Activated naive CD4-positive, alpha-beta T cell treated with anti-CD3 and anti-CD28 coated beads, Interleukin-2, amount 50 U/mL, for 24 hours (primary cell): ENCODE data around the gene PTTG1IP.

Source experiments
- H3K27ac Mint-ChIP-seq: one replicate; pipeline ENCODE4 v1.8.0; 2021; ENCODE audit warnings: mild to moderate bottlenecking, mixed read lengths
- H3K27me3 Mint-ChIP-seq: one replicate; pipeline ENCODE4 v1.8.0; 2021; ENCODE audit warnings: mixed read lengths
- H3K36me3 Mint-ChIP-seq: one replicate; pipeline ENCODE4 v1.8.0; 2021; ENCODE audit warnings: mixed read lengths
- H3K4me1 Mint-ChIP-seq: one replicate; pipeline ENCODE4 v1.8.0; 2021; ENCODE audit warnings: mixed read lengths
- H3K4me3 Mint-ChIP-seq: one replicate; pipeline ENCODE4 v1.8.0; 2021; ENCODE audit warnings: mild to moderate bottlenecking, mixed read lengths
- H3K9me3 Mint-ChIP-seq: one replicate; pipeline ENCODE4 v1.8.0; 2021; ENCODE audit warnings: mixed read lengths

Gene PTTG1IP

DNA sequence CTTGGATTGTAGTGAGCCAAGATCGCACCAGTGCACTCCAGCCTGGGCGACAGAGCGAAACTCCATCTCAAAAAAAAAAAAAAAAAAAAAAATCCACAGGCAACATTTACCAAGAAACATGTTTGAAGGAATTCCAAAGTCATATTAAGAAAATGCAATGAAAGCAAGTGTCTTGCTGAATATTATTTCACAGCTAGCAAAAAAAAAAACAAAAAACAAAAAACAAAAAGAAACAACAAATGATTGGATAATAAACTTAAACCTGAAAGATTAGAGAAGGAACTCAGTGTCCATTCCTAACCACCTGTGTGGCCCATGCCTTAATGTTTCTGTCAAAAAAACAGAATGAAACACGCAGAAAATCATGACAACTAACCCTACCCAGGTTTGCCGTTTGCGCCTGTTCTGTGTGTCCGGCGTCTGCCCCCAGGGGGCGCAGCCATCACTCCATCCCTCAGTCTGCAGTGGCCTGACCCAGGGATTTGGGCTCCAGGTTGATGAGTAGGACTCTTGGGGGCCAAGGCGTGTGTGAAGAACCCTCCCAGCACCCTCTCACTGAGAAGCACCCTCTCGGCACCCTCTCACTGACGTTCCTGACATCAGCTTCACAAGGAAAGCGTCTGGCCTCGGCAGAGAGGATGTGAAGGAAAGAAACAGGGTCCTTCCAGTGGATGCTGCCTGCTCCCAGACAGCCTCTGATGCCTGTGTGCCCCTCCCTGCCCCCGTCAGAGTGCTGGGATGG, 19.2 kb upstream of the PTTG1IP start:
- Mint-ChIP-seq H3K27ac (peak overlapping the region; percentile 46), H3K4me1 (peaks cover 17% of the 10 kb centered on the region), H3K27me3 (no peaks in the 10 kb centered on the region), H3K36me3 (peaks cover 1% of the 10 kb centered on the region), H3K9me3 (no peaks in the 10 kb centered on the region), H3K4me3 (no peak overlapping the region)

DNA sequence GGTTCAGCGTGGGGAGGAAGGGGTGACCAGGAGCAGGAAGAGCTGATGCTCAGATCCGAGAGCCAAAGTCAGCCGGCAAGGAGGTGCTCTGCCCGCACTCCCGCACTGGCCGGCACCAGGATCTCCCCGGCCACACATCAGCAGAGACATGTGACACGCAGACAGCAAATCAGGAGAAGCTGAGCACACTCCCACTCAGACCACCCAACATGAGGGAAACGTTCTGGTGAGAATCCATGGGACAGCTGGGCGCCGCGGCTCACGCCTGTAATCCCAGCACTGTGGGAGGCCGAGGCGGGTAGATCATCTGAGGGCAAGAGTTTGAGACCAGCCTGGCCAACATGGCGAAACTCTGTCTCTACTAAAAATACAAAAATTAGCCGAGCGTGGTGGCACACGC, 18.6 kb upstream of the PTTG1IP start:
- Mint-ChIP-seq H3K27ac (no peak overlapping the region), H3K4me3 (no peak overlapping the region), H3K36me3 (peaks cover 3% of the 10 kb centered on the region), H3K4me1 (peaks cover 17% of the 10 kb centered on the region), H3K27me3 (no peaks in the 10 kb centered on the region), H3K9me3 (no peaks in the 10 kb centered on the region)

DNA sequence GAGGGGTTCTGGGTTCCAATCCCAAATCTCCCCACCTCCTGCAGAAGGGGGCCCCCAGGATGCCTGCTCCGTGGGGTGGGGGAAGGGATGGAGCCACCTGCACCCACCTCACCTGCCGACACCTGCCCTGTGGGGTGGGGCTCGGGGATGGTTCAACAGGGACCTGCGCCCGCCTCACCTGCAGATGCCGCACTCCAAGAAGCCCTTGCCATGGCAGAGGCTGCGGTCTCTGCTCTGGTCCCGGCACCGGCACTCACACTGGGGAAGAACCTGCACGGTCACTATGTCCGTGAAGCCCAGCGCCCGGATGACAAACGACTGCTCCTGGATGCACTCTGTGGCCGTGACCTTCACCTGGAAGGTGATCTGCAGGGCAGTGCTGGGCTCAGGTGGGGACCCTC, 18.1 kb upstream of the PTTG1IP start:
- Mint-ChIP-seq H3K4me3 (no peak overlapping the region), H3K4me1 (peaks cover 17% of the 10 kb centered on the region), H3K27ac (no peak overlapping the region), H3K27me3 (no peaks in the 10 kb centered on the region), H3K9me3 (no peaks in the 10 kb centered on the region), H3K36me3 (peaks cover 3% of the 10 kb centered on the region)

DNA sequence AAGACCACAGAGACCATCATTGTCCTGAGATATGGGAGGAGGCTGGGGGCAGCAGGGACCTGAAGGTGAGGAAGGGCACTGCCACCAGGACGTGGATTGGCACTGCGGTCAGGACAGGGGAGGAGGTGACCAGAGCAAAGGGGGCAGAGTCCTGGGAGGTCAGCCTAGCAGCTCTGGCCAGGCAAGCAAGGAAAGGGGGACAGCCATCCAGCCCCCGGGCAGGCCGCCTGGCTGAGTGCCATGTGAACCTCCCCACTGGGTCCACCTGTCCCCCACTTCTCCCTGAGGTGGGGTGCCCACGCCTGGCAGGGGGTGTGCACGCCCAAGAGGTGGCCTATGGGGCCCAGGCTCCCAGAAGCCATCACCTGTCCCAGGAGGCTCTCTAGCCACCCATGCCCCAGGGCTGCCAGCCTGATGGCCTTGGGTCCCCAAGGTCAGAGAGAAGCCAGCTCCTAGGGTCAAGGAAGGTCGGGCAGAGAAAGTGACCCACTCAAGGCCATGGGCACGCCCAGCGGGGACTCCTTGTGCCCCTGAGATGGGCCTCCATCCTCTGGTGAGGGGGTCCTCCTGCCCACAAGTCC, 17.6 kb upstream of the PTTG1IP start:
- Mint-ChIP-seq H3K4me1 (peaks cover 17% of the 10 kb centered on the region), H3K4me3 (no peak overlapping the region), H3K27me3 (no peaks in the 10 kb centered on the region), H3K9me3 (no peaks in the 10 kb centered on the region), H3K27ac (peak overlapping the region; percentile 59), H3K36me3 (peaks cover 4% of the 10 kb centered on the region)

DNA sequence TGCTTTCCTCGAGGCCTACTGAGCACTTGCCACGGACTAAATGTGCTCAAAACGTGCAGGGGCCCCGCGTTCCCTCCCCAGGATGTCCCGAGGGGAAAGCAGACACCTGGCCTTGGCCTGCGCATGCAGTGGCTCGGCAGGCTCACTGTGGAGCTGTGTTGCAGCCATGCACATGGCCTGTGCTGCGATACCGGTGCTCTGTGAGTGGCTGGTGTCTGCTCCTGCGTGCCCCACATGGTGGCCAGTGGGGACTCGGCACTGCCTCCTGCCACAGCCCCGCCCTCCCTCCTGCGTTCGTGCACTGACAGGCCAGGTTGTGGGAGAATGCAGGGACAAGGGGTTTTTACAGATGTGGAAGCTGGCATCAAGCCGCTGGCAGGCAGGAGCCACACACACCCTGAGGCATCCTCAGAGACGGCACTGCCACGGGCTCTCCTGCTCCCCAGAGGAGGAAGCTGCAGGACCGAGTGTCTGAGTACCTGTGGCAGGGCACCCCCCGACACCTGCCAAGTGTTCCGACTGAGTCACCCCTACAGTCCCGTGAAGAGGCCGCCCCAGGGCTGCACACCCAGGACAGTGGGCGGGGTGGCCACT, 16.9 kb upstream of the PTTG1IP start:
- Mint-ChIP-seq H3K36me3 (peaks cover 4% of the 10 kb centered on the region), H3K4me1 (peaks cover 17% of the 10 kb centered on the region), H3K4me3 (no peak overlapping the region), H3K27me3 (no peaks in the 10 kb centered on the region), H3K27ac (peak overlapping the region; percentile 59), H3K9me3 (no peaks in the 10 kb centered on the region)

DNA sequence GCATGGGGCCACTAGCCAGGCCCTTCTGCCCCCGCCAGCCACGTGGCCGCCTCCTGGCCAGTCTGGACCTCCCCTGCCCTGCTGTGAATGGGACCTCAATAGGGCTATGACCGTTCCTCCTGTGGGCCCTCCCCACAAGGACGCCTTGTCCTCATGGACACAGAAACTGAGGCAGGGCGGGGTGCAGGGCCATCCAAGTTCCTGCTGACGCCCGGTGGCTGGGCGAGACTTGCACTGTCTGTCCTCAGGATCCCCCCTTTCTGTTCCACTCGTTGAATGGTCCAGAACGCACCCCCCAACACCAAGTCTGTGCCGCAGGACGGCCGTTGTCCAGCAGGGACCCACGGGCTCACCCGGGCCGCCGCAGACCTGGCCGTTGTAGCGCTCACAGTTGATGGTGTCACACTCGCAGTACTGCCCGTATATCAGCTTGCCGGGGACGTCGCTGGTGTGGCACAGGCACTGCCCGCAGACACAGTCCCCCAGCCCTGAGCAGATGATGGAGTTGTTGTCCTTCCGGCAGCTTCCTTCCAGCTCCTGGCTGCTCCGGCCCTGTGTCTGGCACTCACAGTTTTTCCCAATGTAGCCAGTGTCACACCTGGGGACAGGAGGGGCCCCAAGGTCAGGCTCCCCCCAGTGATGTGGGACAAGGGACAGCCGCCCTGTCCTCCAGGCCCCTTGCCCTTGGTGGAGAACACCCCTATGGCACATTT, 16.3 kb upstream of the PTTG1IP start:
- peaks cover 4% of the 10 kb centered on the region for H3K36me3 Mint-ChIP-seq

DNA sequence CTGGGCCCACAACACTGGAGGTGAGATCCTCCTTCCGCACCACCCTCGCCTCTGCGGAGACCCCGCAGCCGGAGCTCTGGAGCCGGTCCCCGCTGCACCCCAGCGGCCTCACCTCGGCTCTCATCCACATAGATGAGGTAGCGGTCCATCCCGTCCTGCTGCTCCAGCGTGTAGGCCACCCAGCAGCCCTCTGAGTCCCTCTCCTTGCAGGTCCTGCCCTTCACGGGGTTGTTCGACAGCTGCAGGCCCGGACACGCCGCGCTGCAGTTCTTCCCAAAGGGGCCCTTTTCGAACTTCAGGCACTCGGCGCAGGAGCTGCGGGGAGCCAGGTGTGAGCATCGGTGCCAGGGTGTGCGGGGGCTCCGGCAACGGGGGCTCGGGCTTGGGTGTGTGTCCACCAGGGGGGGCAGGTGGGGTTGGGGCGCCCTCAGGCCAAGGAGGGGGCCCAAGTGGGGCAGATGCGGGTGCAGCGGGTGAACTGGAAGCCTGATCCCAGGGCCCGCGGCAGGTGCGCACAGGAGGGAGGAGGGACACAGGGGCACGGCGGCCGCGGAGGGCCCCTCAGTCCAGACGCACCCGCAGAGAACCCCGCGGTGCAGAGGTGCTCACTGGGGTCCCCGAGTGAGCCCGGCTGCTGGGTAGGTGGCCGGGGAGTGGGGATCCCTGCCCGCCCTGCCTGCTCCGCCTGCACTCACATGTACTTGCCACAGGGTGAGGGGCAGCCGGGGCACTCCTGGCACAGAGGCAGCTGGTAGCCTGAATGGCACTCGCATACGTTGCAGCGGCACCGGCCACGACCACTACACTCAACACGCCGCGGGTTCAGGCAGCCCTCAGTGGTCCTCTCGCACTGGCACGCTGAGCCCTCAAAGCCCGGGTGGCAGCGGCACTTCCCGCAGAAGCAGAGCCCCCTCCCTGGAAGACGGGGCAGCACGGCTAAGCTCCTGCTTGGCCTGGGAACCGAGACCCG, 15.4 kb upstream of the PTTG1IP start:
- Mint-ChIP-seq H3K27me3 (no peaks in the 10 kb centered on the region), H3K4me3 (no peak overlapping the region), H3K27ac (no peak overlapping the region), H3K36me3 (peaks cover 4% of the 10 kb centered on the region), H3K4me1 (peaks cover 16% of the 10 kb centered on the region), H3K9me3 (no peaks in the 10 kb centered on the region)

More for the DNA sequence above, 16.3 kb upstream of the PTTG1IP start:
- Mint-ChIP-seq H3K9me3 (no peaks in the 10 kb centered on the region), H3K4me3 (no peak overlapping the region), H3K27me3 (no peaks in the 10 kb centered on the region), H3K27ac (peak overlapping the region; percentile 74), H3K4me1 (peaks cover 17% of the 10 kb centered on the region)

DNA sequence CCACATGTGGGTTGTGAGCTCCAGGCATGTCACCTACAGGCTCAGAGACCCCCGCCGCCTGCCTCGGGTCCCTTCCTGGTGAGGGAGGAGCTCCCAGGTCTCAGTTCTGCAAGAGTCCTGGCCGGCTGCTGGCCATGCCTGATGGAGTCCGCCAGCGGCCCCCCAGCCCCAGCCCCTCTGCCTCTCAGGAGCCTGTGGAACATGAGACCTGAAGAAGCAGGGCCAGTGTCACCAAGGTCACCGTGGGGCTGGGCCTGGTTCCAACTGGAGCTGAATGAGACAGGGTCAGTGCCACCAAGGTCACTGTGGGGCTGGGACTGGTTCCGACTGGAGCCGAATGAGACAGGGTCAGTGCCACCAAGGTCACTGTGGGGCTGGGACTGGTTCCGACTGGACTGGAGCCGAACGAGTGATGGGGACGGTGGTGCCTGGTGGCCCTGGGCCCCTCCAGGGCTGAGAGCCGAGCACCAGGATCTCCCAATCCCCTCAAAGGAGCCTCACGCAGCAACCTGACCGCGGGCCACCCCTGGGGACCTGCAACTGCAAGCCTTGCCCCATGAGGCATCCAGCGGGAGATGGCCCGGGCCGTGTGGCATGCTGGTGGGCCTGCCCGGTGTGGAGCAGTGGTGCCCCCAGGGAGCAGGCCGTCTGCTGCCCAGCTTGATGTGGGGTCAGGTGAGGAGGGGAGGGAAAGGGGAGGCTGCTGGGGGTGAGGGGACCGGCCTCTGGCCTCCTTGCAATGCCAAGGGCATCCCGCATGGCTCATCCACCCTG, 14.5 kb upstream of the PTTG1IP start:
- H3K27ac Mint-ChIP-seq = no peak overlapping the region
- H3K27me3 Mint-ChIP-seq = no peaks in the 10 kb centered on the region
- no peak overlapping the region for H3K4me3 Mint-ChIP-seq
- H3K9me3 Mint-ChIP-seq = no peaks in the 10 kb centered on the region
- H3K36me3 Mint-ChIP-seq = peaks cover 4% of the 10 kb centered on the region
- peaks cover 10% of the 10 kb centered on the region for H3K4me1 Mint-ChIP-seq

DNA sequence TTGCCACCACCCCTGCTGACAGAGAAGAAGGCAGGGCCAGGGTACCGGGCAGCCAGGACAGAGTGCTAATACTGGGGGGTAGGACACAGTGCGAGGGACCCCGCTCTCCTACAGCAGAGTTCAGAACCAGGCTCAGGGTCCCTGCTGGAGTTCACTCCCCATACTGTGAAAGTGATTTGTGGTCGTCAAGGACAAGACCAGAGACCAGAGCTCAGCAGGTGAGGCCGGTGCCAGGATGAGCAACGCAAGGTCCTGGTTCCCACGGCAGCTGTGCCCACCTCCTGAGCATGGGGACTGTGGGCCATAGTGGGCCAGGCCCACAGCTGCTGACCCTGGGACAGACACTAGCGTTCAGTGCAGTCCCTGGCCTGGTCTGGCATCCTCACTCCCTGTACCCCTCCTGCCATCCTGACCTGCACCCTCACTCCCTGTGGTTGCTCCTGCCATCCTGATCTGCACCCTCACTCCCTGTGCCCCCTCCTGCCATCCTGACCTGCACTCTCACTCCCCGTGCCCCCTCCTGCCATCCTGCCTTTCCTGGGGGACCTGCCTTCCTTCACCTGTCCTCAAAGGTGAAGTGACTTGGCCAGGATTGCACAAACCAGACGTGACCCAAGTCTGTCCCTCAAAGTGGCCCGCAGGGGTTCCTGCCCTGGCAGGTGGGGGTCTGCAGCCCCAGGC, 13.8 kb upstream of the PTTG1IP start:
- Mint-ChIP-seq H3K27me3 (no peaks in the 10 kb centered on the region), H3K4me3 (no peak overlapping the region), H3K36me3 (peaks cover 4% of the 10 kb centered on the region), H3K4me1 (peaks cover 9% of the 10 kb centered on the region), H3K27ac (no peak overlapping the region), H3K9me3 (no peaks in the 10 kb centered on the region)

DNA sequence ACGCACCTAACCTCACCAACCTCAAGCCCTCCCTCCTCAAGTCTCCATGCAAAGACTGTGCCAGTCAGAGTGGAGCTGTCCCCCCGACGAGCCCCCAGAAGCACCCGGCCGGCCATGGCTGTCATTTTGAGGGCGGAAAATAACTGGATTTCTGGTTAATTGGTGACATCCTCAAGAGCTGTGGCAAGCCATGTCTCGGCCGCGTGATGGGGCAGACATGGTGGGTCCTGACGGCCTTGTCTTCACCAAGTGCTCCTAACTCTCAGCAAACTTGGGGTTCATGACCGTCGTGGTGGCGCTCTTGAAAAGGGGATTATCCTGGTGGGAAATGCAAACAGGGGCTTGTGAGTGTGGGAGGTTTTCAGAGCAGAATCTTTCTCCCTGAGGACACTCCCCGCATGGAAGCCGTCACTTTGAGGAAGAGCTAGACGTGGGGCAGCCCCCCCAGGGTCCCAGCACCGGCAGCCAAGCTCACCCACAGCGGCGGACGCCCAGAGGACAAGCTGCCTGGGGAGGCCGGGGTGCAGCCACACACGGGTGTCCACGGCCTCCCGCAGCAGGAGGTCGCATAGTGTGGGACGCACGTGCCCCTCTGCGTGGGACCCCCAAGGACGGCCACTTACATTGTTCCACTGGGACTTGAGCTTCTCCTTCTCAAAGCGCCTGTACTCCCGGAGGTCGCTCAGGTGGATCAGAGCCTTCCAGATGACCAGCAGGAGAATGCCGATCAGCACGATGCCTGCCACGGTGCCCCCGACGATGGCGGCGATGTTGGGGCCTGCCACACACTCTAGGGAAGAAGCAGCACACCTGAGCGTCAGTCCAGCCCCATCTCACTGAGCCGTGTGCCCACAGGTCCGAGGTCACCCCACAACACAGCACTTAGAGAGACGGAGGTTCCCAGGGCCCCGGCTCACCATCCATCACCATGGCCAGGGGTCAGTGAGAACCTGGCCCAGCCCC, 12.9 kb upstream of the PTTG1IP start:
- Mint-ChIP-seq H3K9me3 (no peaks in the 10 kb centered on the region), H3K27me3 (no peaks in the 10 kb centered on the region), H3K27ac (no peak overlapping the region), H3K4me1 (peaks cover 18% of the 10 kb centered on the region), H3K36me3 (peaks cover 4% of the 10 kb centered on the region), H3K4me3 (no peak overlapping the region)

DNA sequence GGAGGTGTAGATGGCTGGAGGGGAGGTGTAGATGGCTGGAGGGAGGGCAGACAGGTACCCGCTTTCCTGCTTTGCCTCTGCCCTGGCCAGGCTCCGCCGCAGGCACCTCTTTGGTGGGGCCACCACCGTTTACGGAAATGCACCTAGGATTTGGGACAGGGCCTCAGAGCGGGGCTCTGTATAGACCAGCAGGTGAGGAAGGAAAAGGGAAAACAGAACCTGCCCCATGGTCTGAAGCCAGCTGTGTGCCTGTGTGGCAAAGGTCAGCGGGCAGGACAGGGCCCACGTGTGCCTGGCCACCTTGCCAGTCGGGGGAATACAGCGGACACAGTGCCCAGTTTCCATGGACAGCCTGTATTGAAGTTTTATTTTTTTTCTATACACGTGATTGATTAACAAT, 12.1 kb upstream of the PTTG1IP start:
- Mint-ChIP-seq H3K4me3 (no peak overlapping the region), H3K9me3 (no peaks in the 10 kb centered on the region), H3K36me3 (peaks cover 4% of the 10 kb centered on the region), H3K27ac (no peak overlapping the region), H3K4me1 (peaks cover 26% of the 10 kb centered on the region), H3K27me3 (no peaks in the 10 kb centered on the region)

DNA sequence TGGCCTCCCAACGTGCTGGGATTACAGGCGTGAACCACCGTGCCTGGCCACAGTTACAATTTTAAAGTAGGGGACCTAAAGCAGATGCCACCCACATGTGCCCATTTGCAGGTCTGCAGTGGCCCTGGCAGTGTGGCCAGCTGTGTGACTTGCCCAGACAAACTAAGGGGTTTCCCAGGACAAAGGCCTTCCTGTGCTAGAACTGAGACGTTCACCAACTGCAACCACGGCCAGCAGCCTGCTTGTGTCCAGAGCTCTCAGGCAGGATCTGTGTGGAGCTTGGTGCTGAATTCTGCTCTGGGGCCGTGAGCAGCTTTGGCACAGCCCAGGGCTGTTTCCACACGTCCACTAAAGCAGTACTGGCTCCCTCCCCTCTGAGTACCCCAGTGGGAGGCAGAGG, 10.6 kb upstream of the PTTG1IP start:
- Mint-ChIP-seq H3K4me1 (peaks cover 30% of the 10 kb centered on the region), H3K27me3 (no peaks in the 10 kb centered on the region), H3K4me3 (no peak overlapping the region), H3K9me3 (no peaks in the 10 kb centered on the region), H3K27ac (peak overlapping the region; percentile 64), H3K36me3 (peaks cover 4% of the 10 kb centered on the region)

DNA sequence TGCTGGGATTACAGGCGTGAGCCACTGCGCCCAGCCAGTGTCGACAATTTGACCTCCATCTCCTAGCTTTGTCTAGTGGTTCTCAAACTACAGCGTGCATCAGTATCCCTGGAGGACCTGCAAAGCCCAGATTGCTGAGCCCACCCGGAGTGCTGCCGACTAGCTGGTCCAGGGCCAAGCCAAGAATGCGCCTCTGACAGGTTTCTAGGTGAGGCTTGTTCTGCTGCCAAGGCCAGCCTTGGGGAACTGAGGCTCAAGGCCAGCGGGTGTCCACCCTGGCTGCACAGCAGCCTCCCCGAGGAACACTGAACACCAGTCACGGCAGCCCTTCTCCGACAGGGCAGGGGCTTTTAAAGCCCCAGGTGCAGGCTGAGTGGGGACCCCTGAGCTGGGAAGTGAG, 9.8 kb upstream of the PTTG1IP start:
- H3K27me3 Mint-ChIP-seq = no peaks in the 10 kb centered on the region
- peaks cover 4% of the 10 kb centered on the region for H3K36me3 Mint-ChIP-seq
- no peaks in the 10 kb centered on the region for H3K9me3 Mint-ChIP-seq
- H3K4me1 Mint-ChIP-seq = peaks cover 30% of the 10 kb centered on the region
- H3K4me3 Mint-ChIP-seq = no peak overlapping the region
- H3K27ac Mint-ChIP-seq = no peak overlapping the region
